Psoas muscle (tissue), 8 donors: ENCODE data around the gene PCGF2. TPM values are rescaled to one million over a fixed set of nuclear protein-coding genes. Genes with fewer than 3 reads are reported as not detected.

Source experiments
- ATAC-seq, 4 donors: fragments of 200-7000 bp; cut with Tn5 transposase; one replicate each; pipeline ENCODE4 v1.9.1; 2020; ENCODE audit warnings: moderate library complexity in 3 of 4, mild to moderate bottlenecking in 2 of 4
- DNase-seq, 2 donors: peaks; one replicate each; pipeline ENCODE4 v3.0.0-alpha.2; 2020
- H3K27ac ChIP-seq: fragments of 200-600 bp; one replicate; pipeline ENCODE4 v1.8.0; 2022
- H3K27me3 ChIP-seq, 3 donors: fragments of 200-600 bp in 1 of 3; one replicate each; pipeline versions ENCODE4 v1.6.1 to v1.8.0; 2013 to 2022; ENCODE audit warnings: low read length in 2 of 3, mild to moderate bottlenecking in 2 of 3, moderate library complexity in 1 of 3; ENCODE audit not compliant: insufficient read depth in 3 of 3
- H3K36me3 ChIP-seq, 2 donors: fragments of 200-600 bp in 1 of 2; one replicate each; pipeline versions ENCODE4 v1.6.1 to v1.8.0; 2013 to 2022; ENCODE audit warnings: low read depth in 1 of 2, mild to moderate bottlenecking in 1 of 2, moderate library complexity in 1 of 2; ENCODE audit not compliant: insufficient read depth in 1 of 2
- H3K4me1 ChIP-seq: fragments of 200-600 bp; one replicate; pipeline ENCODE4 v1.8.0; 2022
- H3K4me3 ChIP-seq: fragments of 200-600 bp; one replicate; pipeline ENCODE4 v1.8.0; 2022; ENCODE audit warnings: mild to moderate bottlenecking
- H3K9me3 ChIP-seq: fragments of 200-600 bp; one replicate; pipeline ENCODE4 v1.8.0; 2022
- CTCF ChIP-seq: fragments of 200-600 bp; IDR thresholded peaks from one replicate; pipeline ENCODE4 v1.8.0; 2022; ENCODE audit warnings: antibody characterized with exemption
- WGBS, 3 donors: extraction: QIAGEN DNeasy Blood & Tissue Kit; methylation state at CpG; one replicate each; pipeline versions ENCODE4 v1.1.6 to v1.1.7; 2013; 5-methylcytosine and 5-hydroxymethylcytosine counted together
- intact Hi-C, 2 donors: fragments of 100-400 bp; cut with DNase I; formaldehyde crosslinking; loops; one replicate each; pipeline versions ENCODE4 v1.11.0 to v1.14.2; 2022
- polyA plus RNA-seq, 3 donors: library from polyadenylated mRNA; stranded (reverse); fragments of 200-250 nt; gene quantifications; one replicate each; pipeline ENCODE4 v1.2.3, GENCODE V29; 2013
- total RNA-seq, 4 donors: library from RNA; stranded (reverse); fragmentation: NEBNext Ultra II Directional in 2 of 4; extraction: Animal tissue kit (Norgen Biotek cat#: 25700) in 2 of 4; gene quantifications; one replicate each; pipeline versions ENCODE4 v1.2.1 to v1.2.4, GENCODE V29; 2021 to 2023
- donor health status: healthy with polysubstance abuse.
- donor health status: DM: no; HTN: no; CAD: no; lungs with moderate emphysema.
- donor health status: Bipolar disorder and iron deficiency.
- donor health status: healthy.
- donor health status: DM: yes; HTN: yes; CAD: no.
- donor health status: DM: no; HTN: no; CAD: no.
- donor health status: DM: no; HTN: no; CAD: no.
- donor health status: DM: yes; HTN: yes; CAD: no.

The PCGF2 gene
- total and polyA plus RNA-seq, 7 donors: 3.3 to 10.8 (median 7.1) TPM

- H3K36me3 ChIP-seq: no peaks in the 10 kb centered on the region
- peaks cover 24% of the 10 kb centered on the region for H3K4me1 ChIP-seq
- H3K9me3 ChIP-seq: no peaks in the 10 kb centered on the region
- intact Hi-C loops: no loop called here
- peak overlapping the region; percentile 66 for H3K4me3 ChIP-seq
- ATAC-seq: no peak
- DNase-seq: no peak
- TF ChIP-seq CTCF: no peak
- peak overlapping the region; percentile 50 for H3K27ac ChIP-seq
- 15 to 20% (median 18%) methylated on average over 15 to 21 of the region's 21 CpGs for WGBS, 3 donors
- peaks cover 0 to 56% (median 8%) of the 10 kb centered on the region in 3 donors for H3K27me3 ChIP-seq
Observed at GRCh38 chr17:38746849-38747462, 1.2 kb downstream of the PCGF2 start.

- Histone ChIP-seq H3K27ac (peak overlapping the region; percentile 50), H3K36me3 (no peaks in the 10 kb centered on the region), H3K27me3 (peaks cover 0 to 56% (median 8%) of the 10 kb centered on the region in 3 donors), H3K4me3 (peak overlapping the region; percentile 66), H3K4me1 (peaks cover 30% of the 10 kb centered on the region), H3K9me3 (no peaks in the 10 kb centered on the region)
- ATAC-seq: no peak
- intact Hi-C loops: no loop called here
- 58 to 64% (median 63%) methylated on average over 8 of the region's 8 CpGs for WGBS, 3 donors
- no peak for TF ChIP-seq CTCF
- DNase-seq: peak in 1 of 2 donors; percentile 33
Observed at GRCh38 chr17:38746004-38746848, 1.9 kb downstream of the PCGF2 start.

GRCh38 chr17:38745545-38745944, 2.6 kb downstream of the PCGF2 start:
- peak in 1 of 2 donors; percentile 53 for DNase-seq

GRCh38 chr17:38743556-38744171, 4.5 kb downstream of the PCGF2 start:
- WGBS, 3 donors: 66 to 79% (median 78%) methylated on average over 4 of the region's 4 CpGs
- no peak overlapping the region for H3K4me3 ChIP-seq
- no peak for ATAC-seq
- intact Hi-C loops: no loop called here
- H3K27ac ChIP-seq: no peak overlapping the region
- no peak for TF ChIP-seq CTCF
- H3K27me3 ChIP-seq: peaks cover 0 to 30% (median 8%) of the 10 kb centered on the region in 3 donors
- DNase-seq: peak in 1 of 2 donors; percentile 28
- peaks cover 0 to 4% of the 10 kb centered on the region in 2 donors for H3K36me3 ChIP-seq
- H3K4me1 ChIP-seq: peaks cover 20% of the 10 kb centered on the region
- no peaks in the 10 kb centered on the region for H3K9me3 ChIP-seq

More at GRCh38 chr17:38745545-38745944, 2.6 kb downstream of the PCGF2 start:
- no peaks in the 10 kb centered on the region for H3K36me3 ChIP-seq
- H3K4me1 ChIP-seq: peaks cover 30% of the 10 kb centered on the region
- TF ChIP-seq CTCF: no peak
- peaks cover 0 to 49% (median 8%) of the 10 kb centered on the region in 3 donors for H3K27me3 ChIP-seq
- no peak for ATAC-seq
- no peak overlapping the region for H3K4me3 ChIP-seq
- intact Hi-C loops: no loop called here
- H3K9me3 ChIP-seq: no peaks in the 10 kb centered on the region
- H3K27ac ChIP-seq: no peak overlapping the region
- WGBS, 3 donors: 44 to 60% (median 49%) methylated on average over 4 of the region's 4 CpGs
